ENCODE data around the gene MGA. TPM values are rescaled to one million over a fixed set of nuclear protein-coding genes. Genes with fewer than 3 reads are reported as not detected.

Gene MGA
- total RNA-seq, 1 donor from 2014 or later = 32.6 TPM

DNA sequence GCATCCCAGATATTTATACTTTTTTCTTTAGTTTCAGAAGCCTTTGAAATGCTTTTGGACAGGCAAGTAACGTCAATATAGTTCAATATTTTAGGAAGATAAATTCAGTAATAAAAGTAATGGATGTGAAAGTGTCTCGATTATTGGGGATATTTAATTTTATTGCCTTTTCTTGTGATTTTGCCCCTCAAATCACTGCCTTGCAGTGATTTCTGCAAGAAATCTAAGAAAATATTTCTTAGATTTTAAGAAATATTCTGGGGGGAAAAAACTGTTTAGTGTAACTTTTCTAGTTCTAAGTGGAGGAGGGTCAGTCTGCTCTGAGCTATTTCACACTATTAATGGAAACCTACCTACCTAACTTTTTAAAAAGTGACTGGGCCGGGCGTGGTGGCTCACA is 33.6 kb downstream of the MGA start:
- no peak overlapping the region for H3K27ac Mint-ChIP-seq (ENCODE audit: unreplicated experiment)
- H3K79me2 ChIP-seq (ENCODE audit: insufficient read depth, low read length) = peaks cover 84% of the 10 kb centered on the region
- H3K9me3 Mint-ChIP-seq (ENCODE audit: unreplicated experiment) = no peaks in the 10 kb centered on the region
- H3K9me3 ChIP-seq (ENCODE audit: insufficient read depth, low read depth, low read length) = no peaks in the 10 kb centered on the region
- H3K4me3 Mint-ChIP-seq (ENCODE audit: unreplicated experiment) = no peak overlapping the region
- no peaks in the 10 kb centered on the region for H3K36me3 ChIP-seq (ENCODE audit: insufficient read depth, low read length)
- peaks cover 18% of the 10 kb centered on the region for H3K4me1 Mint-ChIP-seq (ENCODE audit: low read depth, unreplicated experiment)
- H3K27me3 ChIP-seq (ENCODE audit: insufficient read depth, low read length) = no peaks in the 10 kb centered on the region
- H3K4me1 ChIP-seq (ENCODE audit: insufficient read depth, low read length) = no peaks in the 10 kb centered on the region
- no peak for FAIRE-seq
- no peak overlapping the region for H3K9ac ChIP-seq (ENCODE audit: low read length)
- H3K27me3 Mint-ChIP-seq (ENCODE audit: low read depth, unreplicated experiment) = no peaks in the 10 kb centered on the region
- H3K4me2 ChIP-seq (ENCODE audit: low read length) = no peak overlapping the region
- H4K20me1 ChIP-seq (ENCODE audit: insufficient read depth, low read length) = peaks cover 75% of the 10 kb centered on the region
- DNase-seq (ENCODE audit: low read depth) = no peak
- H3K36me3 Mint-ChIP-seq (ENCODE audit: low read depth, unreplicated experiment) = peaks cover 4% of the 10 kb centered on the region
- H3K4me3 ChIP-seq (ENCODE audit: insufficient read depth, low read depth, low read length) = no peak overlapping the region
- no peak for TF ChIP-seq CTCF (IDR thresholded peaks at IDR 0.05; ENCODE audit: insufficient read depth, low read depth, low read length)
- TF ChIP-seq EZH2 (IDR thresholded peaks at IDR 0.05; ENCODE audit: insufficient read depth, low read length) = no peak
- no peak overlapping the region for H3K27ac ChIP-seq (ENCODE audit: low read depth, low read length)
- H2AFZ ChIP-seq (ENCODE audit: low read depth, low read length) = no peak overlapping the region

DNA sequence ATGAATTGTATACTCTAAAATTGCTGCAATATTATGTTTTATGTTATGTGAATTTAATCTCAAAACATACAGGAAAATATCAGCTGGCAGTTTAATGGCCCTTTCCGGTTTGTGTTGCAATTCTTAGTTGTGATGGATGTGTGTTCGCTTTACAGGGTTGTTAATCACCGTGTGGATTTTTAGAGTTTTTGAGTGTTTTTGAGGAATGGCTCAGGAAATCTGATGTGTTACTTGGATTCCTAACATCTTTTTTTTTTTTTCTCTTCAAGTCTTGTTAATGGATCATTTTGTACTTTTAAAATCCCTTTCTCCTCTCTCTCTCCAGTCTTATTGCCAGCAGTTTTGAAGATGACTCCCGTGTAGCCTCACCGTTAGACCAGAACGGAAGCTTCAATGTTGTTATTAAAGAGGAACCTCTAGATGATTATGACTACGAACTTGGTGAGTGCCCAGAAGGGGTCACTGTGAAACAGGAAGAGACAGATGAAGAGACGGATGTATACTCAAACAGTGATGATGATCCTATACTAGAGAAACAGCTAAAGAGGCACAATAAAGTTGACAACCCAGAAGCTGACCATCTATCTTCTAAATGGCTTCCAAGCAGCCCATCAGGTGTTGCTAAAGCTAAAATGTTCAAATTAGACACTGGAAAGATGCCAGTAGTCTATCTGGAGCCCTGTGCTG is 35.7 kb downstream of the MGA start:
- FAIRE-seq (no peak), DNase-seq (ENCODE audit: low read depth) (peak; percentile 7)
- Mint-ChIP-seq H3K27me3 (ENCODE audit: low read depth, unreplicated experiment) (no peaks in the 10 kb centered on the region), H3K36me3 (ENCODE audit: low read depth, unreplicated experiment) (peaks cover 6% of the 10 kb centered on the region), H3K4me3 (ENCODE audit: unreplicated experiment) (no peak overlapping the region), H3K9me3 (ENCODE audit: unreplicated experiment) (no peaks in the 10 kb centered on the region), H3K4me1 (ENCODE audit: low read depth, unreplicated experiment) (peaks cover 17% of the 10 kb centered on the region), H3K27ac (ENCODE audit: unreplicated experiment) (no peak overlapping the region)
- Histone ChIP-seq H3K27ac (ENCODE audit: low read depth, low read length) (no peak overlapping the region), H2AFZ (ENCODE audit: low read depth, low read length) (no peak overlapping the region), H3K27me3 (ENCODE audit: insufficient read depth, low read length) (no peaks in the 10 kb centered on the region), H3K79me2 (ENCODE audit: insufficient read depth, low read length) (peaks cover 72% of the 10 kb centered on the region), H3K4me2 (ENCODE audit: low read length) (no peak overlapping the region), H3K9me3 (ENCODE audit: insufficient read depth, low read depth, low read length) (no peaks in the 10 kb centered on the region), H3K4me3 (ENCODE audit: insufficient read depth, low read depth, low read length) (no peak overlapping the region), H3K4me1 (ENCODE audit: insufficient read depth, low read length) (no peaks in the 10 kb centered on the region), H3K9ac (ENCODE audit: low read length) (no peak overlapping the region), H3K36me3 (ENCODE audit: insufficient read depth, low read length) (peaks cover 2% of the 10 kb centered on the region), H4K20me1 (ENCODE audit: insufficient read depth, low read length) (peaks cover 63% of the 10 kb centered on the region)
- TF ChIP-seq CTCF (IDR thresholded peaks at IDR 0.05; ENCODE audit: insufficient read depth, low read depth, low read length) = peak; percentile 39
- no peak for TF ChIP-seq EZH2 (IDR thresholded peaks at IDR 0.05; ENCODE audit: insufficient read depth, low read length)

DNA sequence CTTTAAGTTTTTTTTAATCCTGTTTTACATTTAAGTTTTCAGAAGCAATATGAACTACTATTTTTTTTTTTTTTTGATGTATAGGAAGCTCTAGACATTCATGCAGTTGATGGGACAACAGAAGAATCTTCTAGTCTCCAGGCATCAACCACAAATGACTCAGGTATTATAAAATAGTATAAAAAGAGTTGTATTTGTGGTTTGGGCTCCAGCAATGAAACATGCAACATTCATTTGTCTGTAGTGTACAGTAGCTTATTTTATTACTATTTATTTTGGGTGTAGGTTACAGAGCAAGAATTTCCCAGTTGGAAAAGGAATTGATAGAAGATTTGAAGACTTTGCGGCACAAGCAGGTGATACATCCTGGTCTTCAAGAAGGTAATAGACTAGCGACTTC is 38.6 kb downstream of the MGA start:
- no peak for FAIRE-seq
- H3K9me3 Mint-ChIP-seq (ENCODE audit: unreplicated experiment) = no peaks in the 10 kb centered on the region

More for the DNA sequence above, 38.6 kb downstream of the MGA start:
- no peaks in the 10 kb centered on the region for H3K9me3 ChIP-seq (ENCODE audit: insufficient read depth, low read depth, low read length)
- peaks cover 53% of the 10 kb centered on the region for H4K20me1 ChIP-seq (ENCODE audit: insufficient read depth, low read length)
- Mint-ChIP-seq H3K27me3 (ENCODE audit: low read depth, unreplicated experiment) (no peaks in the 10 kb centered on the region), H3K4me3 (ENCODE audit: unreplicated experiment) (no peak overlapping the region), H3K4me1 (ENCODE audit: low read depth, unreplicated experiment) (peaks cover 1% of the 10 kb centered on the region), H3K36me3 (ENCODE audit: low read depth, unreplicated experiment) (peaks cover 13% of the 10 kb centered on the region), H3K27ac (ENCODE audit: unreplicated experiment) (no peak overlapping the region)
- peaks cover 75% of the 10 kb centered on the region for H3K79me2 ChIP-seq (ENCODE audit: insufficient read depth, low read length)
- DNase-seq (ENCODE audit: low read depth) = peak; percentile 75
- H3K27me3 ChIP-seq (ENCODE audit: insufficient read depth, low read length) = no peaks in the 10 kb centered on the region
- H3K27ac ChIP-seq (ENCODE audit: low read depth, low read length) = no peak overlapping the region
- H3K4me3 ChIP-seq (ENCODE audit: insufficient read depth, low read depth, low read length) = no peak overlapping the region
- H3K36me3 ChIP-seq (ENCODE audit: insufficient read depth, low read length) = peaks cover 2% of the 10 kb centered on the region
- no peak overlapping the region for H3K9ac ChIP-seq (ENCODE audit: low read length)
- no peaks in the 10 kb centered on the region for H3K4me1 ChIP-seq (ENCODE audit: insufficient read depth, low read length)
- no peak overlapping the region for H3K4me2 ChIP-seq (ENCODE audit: low read length)
- TF ChIP-seq CTCF (IDR thresholded peaks at IDR 0.05; ENCODE audit: insufficient read depth, low read depth, low read length) (no peak), EZH2 (IDR thresholded peaks at IDR 0.05; ENCODE audit: insufficient read depth, low read length) (no peak)
- H2AFZ ChIP-seq (ENCODE audit: low read depth, low read length) = no peak overlapping the region

Measured in astrocyte (in vitro differentiated cells and primary cell).